Measurements from ENCODE around the gene DLG2. TPM values are rescaled to one million over a fixed set of nuclear protein-coding genes. Genes with fewer than 3 reads are reported as not detected.
"Not testable (repeated sequence)": the region's sequence is repeated elsewhere in the genome, so short reads cannot be mapped to it uniquely, and the experiment has no call there.

The DLG2 gene
- total RNA-seq (1 to 10 TPM; 2.7 TPM), polyA plus RNA-seq (1 to 10 TPM in 1 of 2 donors, under 1 TPM in 1; 0.78 to 1.1 TPM)

DNA sequence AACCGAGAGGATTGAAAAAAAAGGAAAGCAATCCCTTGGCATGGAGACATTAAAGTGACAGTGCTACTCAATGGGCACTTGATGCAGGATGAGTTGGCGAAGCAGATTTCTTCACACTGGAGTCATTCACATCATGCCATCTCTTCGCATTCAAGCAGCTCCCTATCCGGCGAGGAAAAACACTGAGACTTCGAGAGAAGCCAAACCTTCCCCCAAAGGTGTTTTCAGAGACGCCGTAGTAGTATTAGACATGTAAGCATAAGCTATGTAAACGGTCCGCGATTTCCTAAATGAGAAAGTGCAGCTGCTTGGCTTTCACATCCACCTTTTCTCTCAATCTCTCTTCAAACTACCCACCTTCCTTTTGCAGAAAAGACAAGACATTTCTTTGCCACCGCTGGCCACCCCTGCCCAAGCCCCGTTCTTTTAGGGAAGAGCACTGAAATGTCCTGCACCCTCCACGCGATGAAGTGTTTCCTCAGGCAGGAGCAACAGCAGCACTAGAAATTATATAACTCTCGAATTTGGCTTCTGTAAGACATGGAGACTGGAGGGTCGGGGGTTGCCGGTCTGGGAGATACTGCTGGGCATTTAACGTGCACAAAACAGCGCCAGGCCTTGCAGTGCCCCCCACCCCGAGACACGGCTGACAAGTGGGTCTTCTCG is at the start of gene DLG2:
TSS of gene DLG2 (minus strand) at position 13 of the 666 bp plus-strand sequence.
- Mint-ChIP-seq H3K4me1 (peaks cover 27 to 47% (median 36%) of the 10 kb centered on the region in 4 donors), H3K36me3 (peaks cover 5 to 29% of the 10 kb centered on the region in 2 donors)
- peak within 1 kb of the TSS; percentile 58 to 73 for H3K4me3 ChIP-seq (ENCODE audit: low read length in 2 of 2)

GRCh38 chr11:85673393-85673792 is 46.2 kb upstream of the DLG2 start:
- Histone ChIP-seq H3K9me3 (ENCODE audit: control insufficient read depth in 1 of 2, low read length in 2 of 2) (no peaks in the 10 kb centered on the region), H3K27me3 (ENCODE audit: insufficient read depth, low read length) (no peaks in the 10 kb centered on the region), H3K4me3 (ENCODE audit: low read length in 2 of 2) (no peak overlapping the region), H3K27ac (ENCODE audit: low read depth, low read length) (no peak overlapping the region), H3K4me1 (ENCODE audit: insufficient read depth, low read length) (no peaks in the 10 kb centered on the region), H3K36me3 (ENCODE audit: insufficient read depth, low read length) (no peaks in the 10 kb centered on the region)
- Mint-ChIP-seq H3K9me3 (no peaks in the 10 kb centered on the region), H3K27me3 (peaks cover 0 to 3% of the 10 kb centered on the region in 2 donors), H3K36me3 (no peaks in the 10 kb centered on the region), H3K4me1 (no peaks in the 10 kb centered on the region), H3K4me3 (no peak overlapping the region), H3K27ac (no peak overlapping the region)
- intact Hi-C loops (cut with micrococcal nuclease): no loop called here
- no peak for DNase-seq
- CTCF ChIA-PET (ENCODE audit: partially characterized antibody): no interaction called here
- POLR2A ChIA-PET (ENCODE audit: partially characterized antibody): no interaction called here

More for the DNA sequence above, at the start of gene DLG2:
- Histone ChIP-seq H3K9me3 (ENCODE audit: control insufficient read depth in 1 of 2, low read length in 2 of 2) (no peaks in the 10 kb centered on the region), H3K36me3 (ENCODE audit: insufficient read depth, low read length) (peaks cover 6% of the 10 kb centered on the region), H3K4me1 (ENCODE audit: insufficient read depth, low read length) (peaks cover 30% of the 10 kb centered on the region), H3K27me3 (ENCODE audit: insufficient read depth, low read length) (no peaks in the 10 kb centered on the region), H3K27ac (ENCODE audit: low read depth, low read length) (peak within 1 kb of the TSS; percentile 82)
- Mint-ChIP-seq H3K27ac (peak within 1 kb of the TSS; percentile 91 to 99 (median 97)), H3K4me3 (peak within 1 kb of the TSS; percentile 93 to 99 (median 98)), H3K27me3 (peaks cover 0 to 2% of the 10 kb centered on the region in 2 donors), H3K9me3 (peaks cover 0 to 1% (median 0%) of the 10 kb centered on the region in 8 donors)
- intact Hi-C loops (cut with micrococcal nuclease): no loop called here
- POLR2A ChIA-PET (ENCODE audit: partially characterized antibody): interaction anchor here (0.8 to 4.3 kb wide), 13 partner anchors 10 to 617 kb away, joined by 3 to 68 read pairs (median 9); partner anchors contain the start of genes CCDC83, CREBZF, EED and PICALM
- CTCF ChIA-PET (ENCODE audit: partially characterized antibody): interaction anchor here (0.5 to 1.8 kb wide), 8 partner anchors 11 to 667 kb away, joined by 3 to 11 read pairs (median 4); partner anchors contain the start of genes CCDC83, EED and TMEM126A
- DNase-seq: peak in 2 of 5 donors; percentile 33 to 35

DNA sequence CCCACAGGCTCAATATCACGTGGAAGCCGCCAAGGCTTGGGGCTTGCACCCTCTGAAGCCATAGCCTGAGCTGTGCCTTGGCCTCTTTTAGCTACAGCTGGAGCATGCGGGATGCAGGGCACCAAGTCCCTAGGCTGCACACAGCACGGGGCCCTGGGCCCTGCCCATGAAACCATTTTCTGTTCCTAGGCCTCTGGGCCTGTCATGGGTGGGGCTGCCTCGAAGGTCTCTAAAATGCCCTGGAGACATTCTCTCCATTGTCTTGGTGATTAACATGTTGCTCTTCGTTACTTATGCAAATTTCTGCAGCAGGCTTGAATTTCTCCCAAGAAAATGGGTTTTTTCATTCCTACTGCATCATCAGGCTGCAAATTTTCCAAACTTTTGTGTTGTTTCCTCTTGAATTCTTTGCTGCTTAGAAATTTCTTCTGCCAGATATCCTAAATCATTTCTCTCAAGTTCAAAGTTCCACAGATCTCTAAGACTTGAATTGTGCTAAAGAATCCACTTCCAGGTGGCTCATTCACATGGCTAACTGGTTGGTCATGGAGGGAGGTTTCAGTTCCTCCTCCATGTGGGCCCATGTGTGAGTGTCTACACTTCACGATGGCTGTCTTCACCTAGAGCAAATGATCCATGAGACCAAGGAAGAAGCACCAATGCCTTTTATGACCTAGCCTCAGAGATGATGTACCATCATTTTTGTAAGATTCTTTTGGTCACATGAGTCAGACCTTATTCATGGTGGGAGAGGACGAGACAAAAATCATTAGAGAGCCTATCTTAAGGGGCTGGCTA is 45.2 kb upstream of the DLG2 start:
- no peaks in the 10 kb centered on the region for H3K4me1 Mint-ChIP-seq
- H3K4me1 ChIP-seq (ENCODE audit: insufficient read depth, low read length): no peaks in the 10 kb centered on the region
- H3K36me3 ChIP-seq (ENCODE audit: insufficient read depth, low read length): no peaks in the 10 kb centered on the region
- DNase-seq: no peak
- intact Hi-C loops (cut with micrococcal nuclease): no loop called here
- H3K9me3 Mint-ChIP-seq: no peaks in the 10 kb centered on the region
- H3K27ac ChIP-seq (ENCODE audit: low read depth, low read length): no peak overlapping the region
- H3K27me3 Mint-ChIP-seq: peaks cover 0 to 3% of the 10 kb centered on the region in 2 donors
- CTCF ChIA-PET (ENCODE audit: partially characterized antibody): no interaction called here
- H3K27ac Mint-ChIP-seq: no peak overlapping the region
- H3K36me3 Mint-ChIP-seq: no peaks in the 10 kb centered on the region
- H3K27me3 ChIP-seq (ENCODE audit: insufficient read depth, low read length): no peaks in the 10 kb centered on the region
- H3K4me3 Mint-ChIP-seq: no peak overlapping the region
- POLR2A ChIA-PET (ENCODE audit: partially characterized antibody): no interaction called here
- H3K9me3 ChIP-seq (ENCODE audit: control insufficient read depth in 1 of 2, low read length in 2 of 2): no peaks in the 10 kb centered on the region
- H3K4me3 ChIP-seq (ENCODE audit: low read length in 2 of 2): no peak overlapping the region

- H3K4me1 Mint-ChIP-seq; H3K9me3 Mint-ChIP-seq; H3K4me3 ChIP-seq (ENCODE audit: low read length in 2 of 2); intact Hi-C loops (cut with micrococcal nuclease); CTCF ChIA-PET (ENCODE audit: partially characterized antibody); H3K27me3 Mint-ChIP-seq; H3K4me1 ChIP-seq (ENCODE audit: insufficient read depth, low read length); H3K4me3 Mint-ChIP-seq; H3K36me3 Mint-ChIP-seq; H3K9me3 ChIP-seq (ENCODE audit: control insufficient read depth in 1 of 2, low read length in 2 of 2); H3K36me3 ChIP-seq (ENCODE audit: insufficient read depth, low read length); DNase-seq; H3K27me3 ChIP-seq (ENCODE audit: insufficient read depth, low read length); H3K27ac ChIP-seq (ENCODE audit: low read depth, low read length): not testable (repeated sequence)
- POLR2A ChIA-PET (ENCODE audit: partially characterized antibody): interaction anchor here (1.2 kb wide), 1 partner anchor 23 kb away, joined by 3 read pairs; the partner anchor contains the start of gene TMEM126A
- peak overlapping the region in 1 of 7 donors; percentile 28 for H3K27ac Mint-ChIP-seq
These were observed 44.0 kb upstream of the DLG2 start for GRCh38 chr11:85670949-85671663.

GRCh38 chr11:85668157-85668556 is 41.0 kb upstream of the DLG2 start:
- no peaks in the 10 kb centered on the region for H3K27me3 ChIP-seq (ENCODE audit: insufficient read depth, low read length)
- H3K4me1 Mint-ChIP-seq: peaks cover 9 to 27% (median 12%) of the 10 kb centered on the region in 4 donors
- H3K27ac ChIP-seq (ENCODE audit: low read depth, low read length): no peak overlapping the region
- no peaks in the 10 kb centered on the region for H3K9me3 ChIP-seq (ENCODE audit: control insufficient read depth in 1 of 2, low read length in 2 of 2)
- H3K27ac Mint-ChIP-seq: no peak overlapping the region
- CTCF ChIA-PET (ENCODE audit: partially characterized antibody): interaction anchor here (0.6 to 1.3 kb wide), 2 partner anchors 14 to 41 kb away, joined by 3 to 5 read pairs; partner anchors contain the start of gene DLG2
- peaks cover 0 to 1% (median 0%) of the 10 kb centered on the region in 8 donors for H3K9me3 Mint-ChIP-seq
- POLR2A ChIA-PET (ENCODE audit: partially characterized antibody): no interaction called here
- intact Hi-C loops (cut with micrococcal nuclease): no loop called here
- no peaks in the 10 kb centered on the region for H3K27me3 Mint-ChIP-seq
- no peak overlapping the region for H3K4me3 Mint-ChIP-seq
- DNase-seq: no peak
- no peaks in the 10 kb centered on the region for H3K36me3 ChIP-seq (ENCODE audit: insufficient read depth, low read length)
- H3K36me3 Mint-ChIP-seq: peaks cover 4 to 12% of the 10 kb centered on the region in 2 donors
- H3K4me3 ChIP-seq (ENCODE audit: low read length in 2 of 2): no peak overlapping the region
- H3K4me1 ChIP-seq (ENCODE audit: insufficient read depth, low read length): peaks cover 9% of the 10 kb centered on the region

- no peaks in the 10 kb centered on the region for H3K27me3 Mint-ChIP-seq
- ChIA-PET POLR2A (ENCODE audit: partially characterized antibody) (interaction anchor here (1.0 kb wide), 1 partner anchor 86 kb away, joined by 3 read pairs; no protein-coding TSS in a partner anchor), CTCF (ENCODE audit: partially characterized antibody) (no interaction called here)
- Histone ChIP-seq H3K36me3 (ENCODE audit: insufficient read depth, low read length) (no peaks in the 10 kb centered on the region), H3K27me3 (ENCODE audit: insufficient read depth, low read length) (no peaks in the 10 kb centered on the region), H3K9me3 (ENCODE audit: control insufficient read depth in 1 of 2, low read length in 2 of 2) (no peaks in the 10 kb centered on the region), H3K27ac (ENCODE audit: low read depth, low read length) (no peak overlapping the region), H3K4me1 (ENCODE audit: insufficient read depth, low read length) (peaks cover 24% of the 10 kb centered on the region), H3K4me3 (ENCODE audit: low read length in 2 of 2) (no peak overlapping the region)
- no peak overlapping the region for H3K4me3 Mint-ChIP-seq
- DNase-seq: no peak
- peaks cover 4 to 16% of the 10 kb centered on the region in 2 donors for H3K36me3 Mint-ChIP-seq
- H3K27ac Mint-ChIP-seq: peak overlapping the region in 2 of 7 donors; percentile 71 to 99
- intact Hi-C loops (cut with micrococcal nuclease): no loop called here
- peaks cover 0 to 3% (median 0%) of the 10 kb centered on the region in 8 donors for H3K9me3 Mint-ChIP-seq
- H3K4me1 Mint-ChIP-seq: peaks cover 16 to 40% (median 21%) of the 10 kb centered on the region in 4 donors
These were observed 39.5 kb upstream of the DLG2 start for GRCh38 chr11:85666687-85667086.

All from CD4-positive, alpha-beta memory T cell (primary cell).